NT2/D1 (cell line): ENCODE results near the gene LRRC2.

Source experiments
- SUZ12 ChIP-seq: IDR thresholded peaks from 2 replicates; pipeline ENCODE4 v1.6.1; 2011; ENCODE audit not compliant: insufficient read length, insufficient read depth; ENCODE audit errors: extremely low read depth
- YY1 ChIP-seq: IDR thresholded peaks from 2 replicates; pipeline ENCODE4 v1.6.1; 2011; ENCODE audit not compliant: insufficient read length, insufficient read depth
- ZNF274 ChIP-seq: IDR thresholded peaks from 2 replicates; pipeline ENCODE4 v1.6.1; 2011; ENCODE audit warnings: mild to moderate bottlenecking, low read depth, low read length

DNA sequence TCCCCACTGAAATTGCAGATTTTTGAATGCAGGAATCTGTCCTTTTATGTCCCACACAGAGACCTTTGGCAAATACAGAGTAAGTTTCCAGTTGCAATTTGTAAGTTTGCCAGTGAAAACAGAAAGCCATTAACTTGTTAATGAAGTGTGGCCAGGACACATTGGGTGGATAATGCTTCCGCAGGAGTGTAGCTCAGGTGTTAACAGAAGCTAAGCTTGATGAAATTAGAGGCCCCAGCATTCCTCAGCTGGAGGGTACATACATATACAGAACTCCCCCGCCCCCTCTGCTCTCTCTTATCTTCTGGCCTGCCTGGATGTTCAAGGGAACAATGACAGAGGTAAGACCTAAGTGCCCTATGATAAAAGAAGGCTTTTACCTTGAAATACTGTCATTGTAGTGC, 8.1 kb upstream of the LRRC2 start:
- TF ChIP-seq YY1 (no peak), ZNF274 (no peak), SUZ12 (no peak)
